HG02884 (cell line): ENCODE data around the gene SLC16A5.
"Not testable (repeated sequence)": the region's sequence is repeated elsewhere in the genome, so short reads cannot be mapped to it uniquely, and the experiment has no call there.

Experiments used
- ATAC-seq: cut with Tn5 transposase; IDR thresholded peaks from one replicate; pipeline ENCODE4 v1.9.1; 2021; ENCODE audit warnings: mild to moderate bottlenecking, moderate library complexity; ENCODE audit not compliant: unreplicated experiment

Gene SLC16A5

GRCh38 chr17:75063626-75064025 lies 24.1 kb upstream of the SLC16A5 start:
- no peak for ATAC-seq

GRCh38 chr17:75064040-75064439 lies 23.7 kb upstream of the SLC16A5 start:
- no peak for ATAC-seq

GRCh38 chr17:75064460-75064859 lies 23.3 kb upstream of the SLC16A5 start:
- no peak for ATAC-seq

GRCh38 chr17:75064867-75065561 lies 22.7 kb upstream of the SLC16A5 start:
- ATAC-seq, result no peak

- no peak for ATAC-seq
Observed at GRCh38 chr17:75065562-75066151, 22.1 kb upstream of the SLC16A5 start.

- no peak for ATAC-seq
Observed at GRCh38 chr17:75067856-75068255, 19.9 kb upstream of the SLC16A5 start.

- ATAC-seq, result no peak
Observed at GRCh38 chr17:75068750-75069149, 19.0 kb upstream of the SLC16A5 start.

- ATAC-seq, result no peak
Observed at GRCh38 chr17:75069783-75070182, 18.0 kb upstream of the SLC16A5 start.

GRCh38 chr17:75071478-75072271 lies 16.1 kb upstream of the SLC16A5 start:
- ATAC-seq, result not testable (repeated sequence)

GRCh38 chr17:75072909-75073308 lies 14.8 kb upstream of the SLC16A5 start:
- ATAC-seq, result not testable (repeated sequence)

GRCh38 chr17:75073618-75074047 lies 14.1 kb upstream of the SLC16A5 start:
- ATAC-seq, result no peak

GRCh38 chr17:75074532-75074931 lies 13.2 kb upstream of the SLC16A5 start:
- ATAC-seq, result no peak

GRCh38 chr17:75075597-75076336 lies 12.0 kb upstream of the SLC16A5 start:
- ATAC-seq, result no peak

GRCh38 chr17:75077072-75077495 lies 10.7 kb upstream of the SLC16A5 start:
- no peak for ATAC-seq

GRCh38 chr17:75077496-75078283 lies 10.1 kb upstream of the SLC16A5 start:
- no peak for ATAC-seq

- ATAC-seq, result no peak
Observed at GRCh38 chr17:75078284-75079022, 9.3 kb upstream of the SLC16A5 start.

- ATAC-seq, result no peak
Observed at GRCh38 chr17:75079023-75079373, 8.8 kb upstream of the SLC16A5 start.

- no peak for ATAC-seq
Observed at GRCh38 chr17:75081611-75082540, 5.9 kb upstream of the SLC16A5 start.

- no peak for ATAC-seq
Observed at GRCh38 chr17:75082683-75083082, 5.1 kb upstream of the SLC16A5 start.
